NCI-H2227 (cell line): ENCODE results near the gene RNU2-63P.
A peak's percentile ranks its signal among the peaks of the same experiment; 100 is the strongest.
"Not testable (repeated sequence)": the region's sequence is repeated elsewhere in the genome, so short reads cannot be mapped to it uniquely, and the experiment has no call there.

Source experiments
- DNase-seq: peaks from one replicate; lab custom pipeline; 2025; ENCODE audit not compliant: unreplicated experiment; lab: John Stamatoyannopoulos, UW

The RNU2-63P gene

DNA sequence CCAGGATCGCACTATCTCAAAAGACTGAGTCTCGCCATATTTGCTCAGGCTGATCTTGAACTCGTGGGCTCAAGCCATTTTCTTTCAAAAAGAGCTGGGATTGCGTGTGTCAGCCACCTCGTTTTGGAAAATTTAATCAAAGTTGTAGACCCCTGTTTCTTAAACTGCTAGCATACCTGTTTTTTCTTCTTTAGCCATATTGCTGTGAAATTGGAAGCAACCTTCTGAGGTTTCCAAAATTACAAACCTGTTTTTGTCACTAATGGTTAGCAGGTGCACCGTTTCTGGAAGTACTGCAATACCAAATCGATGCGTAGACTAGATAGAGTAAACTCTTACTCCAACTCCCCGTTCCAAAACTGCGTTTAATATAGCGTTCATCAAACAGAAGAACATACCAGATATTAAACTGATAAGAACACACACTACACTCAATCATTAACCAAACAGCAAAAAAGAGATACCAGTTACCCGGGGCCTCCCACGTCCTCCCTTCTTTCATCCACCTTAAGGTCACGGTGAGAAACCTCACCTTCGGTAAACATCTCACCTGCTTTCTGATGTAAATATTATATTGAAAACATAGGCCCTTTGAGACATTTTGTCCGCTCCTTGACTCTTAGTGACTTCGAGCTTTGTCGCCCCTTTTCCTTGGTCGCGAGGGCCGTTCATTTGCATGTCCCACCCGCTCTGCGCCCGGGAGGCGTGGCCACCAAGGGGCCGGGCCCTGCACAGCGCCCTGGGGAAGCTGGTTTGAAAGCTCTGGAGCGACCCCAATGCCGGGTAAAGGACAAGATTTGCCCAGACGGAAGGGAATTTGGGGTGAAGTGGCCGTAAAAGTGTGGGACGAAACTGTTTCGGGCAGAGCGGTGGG, at the start of gene RNU2-63P:
Gene RNU2-63P, minus strand, starts transcription at position 462 of the 874 bp plus-strand sequence.
- DNase-seq: peak; percentile 83

DNA sequence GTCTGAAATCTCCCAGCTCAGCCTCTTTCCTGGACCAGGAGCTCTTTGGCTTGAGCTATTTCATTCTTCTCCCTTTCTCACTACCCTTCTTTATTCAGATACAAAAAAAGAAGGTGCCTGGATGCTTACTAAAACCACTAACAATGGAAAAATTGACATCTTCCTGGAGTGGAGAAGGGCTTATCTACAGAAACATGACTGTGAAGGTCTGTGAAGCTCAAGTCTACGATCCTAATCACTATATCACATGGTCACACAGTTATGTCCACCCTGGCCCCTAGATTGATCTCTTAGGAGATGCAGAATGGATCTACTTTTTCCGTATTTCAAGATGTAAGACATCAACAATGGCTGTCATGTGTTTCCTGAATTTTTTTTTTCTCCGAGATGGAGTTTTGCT, 44.9 kb upstream of the RNU2-63P start:
- DNase-seq: no peak

GRCh38 chr2:88060907-88061275, 44.5 kb upstream of the RNU2-63P start:
- no peak for DNase-seq

DNA sequence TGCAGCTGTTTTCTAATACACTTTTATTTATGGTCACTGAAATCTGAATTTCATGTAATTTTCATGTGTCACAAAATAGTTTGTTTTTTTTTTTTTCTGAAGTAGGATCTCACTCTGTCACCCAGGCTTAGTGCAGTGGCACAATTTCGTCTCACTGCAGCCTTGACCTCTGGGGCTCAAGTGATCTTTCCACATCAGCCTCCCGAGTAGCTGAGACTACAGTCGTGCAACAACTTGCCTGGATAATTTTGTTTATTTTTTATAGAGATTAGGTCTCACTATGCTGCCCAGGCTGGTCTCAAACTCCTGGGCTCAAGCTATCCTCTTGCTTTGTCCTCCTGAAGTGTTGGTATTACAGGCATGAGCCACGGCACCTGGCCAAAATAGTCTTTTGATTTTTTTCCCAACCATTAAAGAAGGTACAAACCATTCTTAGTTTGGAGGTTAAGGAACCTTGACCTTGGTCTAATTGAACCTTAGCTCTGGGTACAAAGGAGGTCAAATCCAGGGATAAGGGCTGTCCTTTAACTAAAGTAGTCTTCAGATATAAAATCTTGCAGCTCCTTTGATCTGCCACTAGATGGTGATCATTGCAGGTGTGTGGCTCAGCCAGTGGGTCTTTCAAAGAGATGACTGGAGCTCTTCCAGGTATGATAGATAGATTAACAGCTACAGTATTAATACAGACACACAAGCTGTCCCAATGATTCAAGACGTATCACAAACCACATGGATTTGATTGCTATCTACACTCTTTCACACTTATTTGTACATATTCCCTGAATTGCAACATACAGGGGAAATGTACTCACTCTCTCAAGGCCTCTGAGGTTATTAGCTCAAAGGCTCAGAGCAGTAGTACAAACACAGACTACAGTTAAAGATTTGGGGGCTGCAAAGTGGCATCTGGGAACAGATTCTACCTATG, 43.9 kb upstream of the RNU2-63P start:
- DNase-seq: peak; percentile 55

GRCh38 chr2:88058191-88058590, 41.8 kb upstream of the RNU2-63P start:
- no peak for DNase-seq

DNA sequence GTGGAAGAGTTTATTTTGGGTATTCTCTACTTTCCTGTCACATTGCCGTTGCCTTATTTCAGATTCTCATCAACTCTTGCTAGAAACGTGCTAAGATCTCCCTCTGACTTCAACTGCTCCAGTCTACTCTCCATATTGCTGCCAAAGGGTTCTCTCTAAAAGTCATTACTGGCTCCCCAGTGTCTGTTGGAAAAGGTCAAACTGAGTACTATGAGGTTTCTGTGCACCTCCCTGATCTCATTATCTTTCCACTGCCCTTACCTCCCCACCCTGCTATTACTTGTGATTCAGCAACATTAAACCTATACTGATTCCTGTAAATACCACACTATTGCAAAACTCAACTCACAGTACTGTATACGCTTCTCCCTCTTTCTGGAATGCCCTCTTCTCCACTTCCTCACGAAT, 41.1 kb upstream of the RNU2-63P start:
- no peak for DNase-seq

GRCh38 chr2:88055371-88056128, 39.2 kb upstream of the RNU2-63P start, which contains the start of gene KRCC1:
TSS of gene KRCC1 (minus strand) at chr2:88055783. CDS start at chr2:88028563, 27,220 bp downstream.
- DNase-seq: peak; percentile 97

GRCh38 chr2:88054782-88055370, 38.5 kb upstream of the RNU2-63P start:
- no peak for DNase-seq

DNA sequence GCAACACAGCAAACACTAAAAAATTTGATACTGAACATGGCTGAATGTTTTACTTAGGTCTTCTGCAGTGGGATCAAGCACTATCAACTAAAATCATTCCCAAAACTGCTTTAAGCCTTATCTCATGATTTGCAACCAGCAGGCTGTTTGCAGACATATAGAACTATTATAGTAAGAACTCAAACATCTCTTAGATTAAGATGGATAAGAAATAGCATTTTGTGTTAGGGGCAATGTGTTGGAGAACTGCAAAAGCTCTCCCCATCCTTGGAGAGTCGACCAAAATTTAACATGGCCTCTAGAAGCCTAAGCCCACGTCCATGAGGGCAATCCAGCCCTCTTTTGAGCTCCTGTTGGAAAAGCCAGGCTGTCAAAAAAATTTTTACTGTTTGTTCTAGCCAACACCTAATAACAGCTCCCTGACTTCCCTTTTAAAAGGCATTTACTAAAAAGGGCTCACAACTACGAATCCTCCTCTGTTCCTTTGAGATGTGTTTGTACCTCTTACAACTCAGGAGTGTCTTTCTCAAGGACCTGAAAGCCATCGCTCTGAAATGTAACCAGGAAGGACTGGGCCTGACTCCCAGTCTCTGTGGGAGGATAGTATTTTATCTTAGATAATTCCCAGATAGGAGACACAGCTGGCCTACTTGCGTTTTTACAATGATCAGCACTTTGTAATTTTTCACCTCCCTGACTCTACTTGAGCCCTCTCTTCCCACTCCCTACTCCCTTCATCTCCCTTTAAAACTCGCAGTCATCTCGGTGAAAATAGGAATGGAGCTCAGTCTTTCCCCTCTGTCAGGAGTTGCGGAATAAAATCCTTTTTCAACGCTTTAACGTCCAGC, 37.8 kb upstream of the RNU2-63P start:
- DNase-seq: no peak

DNA sequence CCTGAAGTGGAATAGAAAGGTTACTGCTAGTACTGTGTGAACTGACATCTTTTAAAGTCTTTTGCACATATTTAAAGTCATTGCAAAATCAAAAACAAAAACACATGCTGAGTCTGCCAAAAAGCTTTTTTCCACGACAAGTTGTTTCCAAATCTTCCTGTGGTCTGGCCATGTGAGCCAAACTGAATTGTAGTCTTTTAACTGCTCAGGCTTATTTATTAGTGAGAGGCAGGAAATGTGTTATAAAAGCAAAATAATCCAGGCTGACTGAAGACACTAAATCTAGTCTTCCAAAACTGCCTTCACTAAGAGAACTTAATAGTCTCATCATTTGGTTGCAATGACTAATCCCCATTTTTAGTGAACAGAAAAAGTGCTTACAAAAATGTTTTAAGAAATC, 36.9 kb upstream of the RNU2-63P start:
- no peak for DNase-seq

GRCh38 chr2:88051792-88052191, 35.4 kb upstream of the RNU2-63P start:
- DNase-seq: no peak

DNA sequence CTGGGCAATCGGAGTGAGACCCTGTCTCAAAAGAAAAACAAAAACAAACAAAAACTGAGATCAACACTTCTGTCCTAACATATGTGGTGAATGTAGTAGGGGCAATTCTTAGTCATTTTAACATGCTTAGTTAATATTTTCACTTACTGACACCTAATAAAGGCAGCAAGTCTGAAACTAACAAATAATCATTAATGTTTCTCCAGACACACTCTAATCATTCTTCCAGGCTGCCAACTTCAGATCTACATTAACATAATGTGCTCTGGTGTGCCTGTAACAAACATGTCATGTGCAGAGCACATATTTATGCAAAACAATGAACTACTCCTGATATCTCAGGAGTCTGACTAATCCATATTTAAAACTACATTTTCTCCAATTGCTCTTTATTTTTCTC, 33.3 kb upstream of the RNU2-63P start:
- DNase-seq: no peak

DNA sequence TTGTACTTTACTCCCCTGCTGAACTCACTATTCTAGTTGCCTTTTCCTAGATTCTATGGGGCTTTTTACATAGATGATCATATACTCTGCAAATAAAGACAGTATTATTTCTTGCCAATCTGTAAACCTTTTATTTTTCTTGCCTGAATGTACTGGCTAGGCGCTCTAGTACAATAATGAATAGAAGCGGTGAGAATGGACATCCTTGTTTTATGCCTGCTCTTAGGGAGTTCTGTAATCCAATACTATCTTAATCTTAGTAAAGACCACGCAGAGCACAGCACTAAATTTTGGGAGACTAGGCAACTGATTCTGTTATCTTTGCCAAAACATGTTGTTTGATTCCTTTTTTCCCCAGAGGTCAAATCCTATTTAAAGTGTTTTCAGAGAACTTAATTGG, 32.2 kb upstream of the RNU2-63P start:
- no peak for DNase-seq

DNA sequence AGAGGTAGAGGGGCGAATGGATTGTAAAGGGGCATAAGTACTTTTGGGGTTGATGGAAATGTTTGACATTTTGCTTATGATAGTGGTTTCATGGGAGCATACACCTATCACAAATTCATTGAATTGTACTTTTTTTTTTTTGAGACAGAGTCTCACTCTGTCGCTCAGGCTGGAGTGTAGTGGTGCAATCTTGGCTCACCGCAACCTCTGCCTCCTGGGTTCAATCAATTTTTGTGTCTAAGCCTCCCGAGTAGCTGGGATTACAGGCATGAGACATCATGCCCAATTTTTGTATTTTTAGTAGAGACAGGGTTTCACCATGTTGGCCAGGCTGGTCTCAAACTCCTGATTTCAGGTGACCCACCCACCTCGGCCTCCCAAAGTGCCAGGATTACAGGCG, 29.2 kb upstream of the RNU2-63P start:
- not testable (repeated sequence) for DNase-seq

GRCh38 chr2:88042476-88042875, 26.1 kb upstream of the RNU2-63P start:
- DNase-seq: no peak

DNA sequence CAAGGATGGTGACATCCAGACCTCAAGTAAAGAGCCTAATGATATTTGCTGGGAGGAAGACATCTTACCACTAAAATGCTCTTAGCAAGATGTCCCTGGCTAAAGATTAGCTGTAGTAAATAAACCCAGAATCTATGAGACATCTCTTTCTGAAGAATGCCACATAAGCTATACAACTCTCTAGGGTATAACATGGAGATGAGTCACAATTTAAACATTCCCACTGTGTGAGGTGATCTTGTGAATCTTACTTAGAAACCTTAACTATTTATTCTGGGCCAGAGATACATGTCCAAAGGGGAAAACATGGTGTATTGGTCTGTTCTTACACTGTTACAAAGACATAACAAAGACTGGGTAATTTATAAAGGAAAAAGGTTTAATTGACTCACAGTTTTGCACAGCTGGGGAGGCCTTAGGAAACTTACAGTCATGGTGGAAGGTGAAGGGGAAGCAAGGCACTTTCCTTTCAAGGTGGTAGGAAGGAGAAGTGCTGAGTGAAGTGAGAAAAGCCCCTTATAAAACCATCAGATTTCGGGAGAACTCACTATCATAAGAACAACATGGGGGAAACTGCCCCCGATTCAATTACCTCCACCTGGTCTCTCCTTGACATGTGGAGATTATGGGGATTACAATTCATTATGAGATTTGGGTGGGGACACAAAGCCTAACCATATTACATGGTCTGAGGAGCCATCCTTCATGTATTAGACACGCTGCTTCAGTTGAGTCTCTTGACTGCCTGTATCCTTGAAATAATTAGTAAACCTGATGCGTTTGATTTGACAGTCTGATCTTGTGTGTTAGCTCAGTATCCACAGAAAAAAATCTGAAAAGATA, 22.1 kb upstream of the RNU2-63P start:
- no peak for DNase-seq

DNA sequence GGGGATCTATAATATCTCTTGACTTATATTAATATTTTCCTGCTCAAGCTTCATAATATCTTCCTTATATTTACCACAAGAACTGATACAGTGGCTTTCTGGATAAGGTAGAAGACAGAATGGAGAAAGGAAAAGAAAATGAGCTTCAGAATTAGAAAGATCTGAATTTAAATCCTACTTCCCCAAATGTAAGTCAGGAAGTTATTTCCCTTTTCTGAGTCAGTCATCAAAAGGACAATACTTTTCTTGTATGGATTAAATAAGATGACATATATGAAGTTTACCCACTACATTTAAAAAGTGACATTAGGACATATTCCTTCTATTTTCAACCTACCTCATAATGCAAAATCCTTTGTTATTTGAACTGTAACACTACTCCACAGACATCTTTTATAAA, 20.3 kb upstream of the RNU2-63P start:
- DNase-seq: no peak

GRCh38 chr2:88036182-88036581, 19.8 kb upstream of the RNU2-63P start:
- DNase-seq: no peak
